Chondrocyte (in vitro differentiated cells): Measurements from ENCODE around the gene RPS3. TPM values are rescaled to one million over a fixed set of nuclear protein-coding genes. Genes with fewer than 3 reads are reported as not detected.

ENCODE experiments used
- DNase-seq: peaks from one replicate; pipeline ENCODE4 v3.0.0; 2021; ENCODE audit warnings: mixed read lengths, low spot score
- H3K27ac Mint-ChIP-seq: one replicate; pipeline ENCODE4 v1.8.0; 2021; ENCODE audit warnings: mild to moderate bottlenecking, moderate library complexity, mixed read lengths; ENCODE audit not compliant: unreplicated experiment
- H3K27me3 Mint-ChIP-seq: 2 replicates; pipeline ENCODE4 v1.8.0; 2021; ENCODE audit warnings: low read depth, mixed read lengths
- H3K36me3 Mint-ChIP-seq: 2 replicates; pipeline ENCODE4 v1.8.0; 2021; ENCODE audit warnings: low read depth, mixed read lengths
- H3K4me1 Mint-ChIP-seq: 2 replicates; pipeline ENCODE4 v1.8.0; 2021; ENCODE audit warnings: low read depth, mild to moderate bottlenecking, mixed read lengths
- H3K4me3 Mint-ChIP-seq: one replicate; pipeline ENCODE4 v1.8.0; 2021; ENCODE audit warnings: mild to moderate bottlenecking, moderate library complexity, mixed read lengths; ENCODE audit not compliant: unreplicated experiment
- H3K9me3 Mint-ChIP-seq: 2 replicates; pipeline ENCODE4 v1.8.0; 2021; ENCODE audit warnings: low read depth, mixed read lengths
- total RNA-seq: library from RNA; stranded (reverse); gene quantifications from 3 replicates; pipeline ENCODE4 v1.2.1, GENCODE V29; 2021
- TF ChIP-seq, protein P1 (sequence below): fragments of 200-600 bp; sonication (generic); IDR thresholded peaks from 2 replicates; pipeline ENCODE4 v1.5.0; 2021; ENCODE audit warnings: antibody characterized with exemption, mild to moderate bottlenecking, moderate library complexity

The RPS3 gene
- total RNA-seq, 1 donor from 2014 or later, result 1,466 TPM

- Mint-ChIP-seq H3K27ac (no peak overlapping the region), H3K9me3 (no peaks in the 10 kb centered on the region), H3K4me1 (no peaks in the 10 kb centered on the region), H3K27me3 (no peaks in the 10 kb centered on the region), H3K4me3 (no peak overlapping the region), H3K36me3 (no peaks in the 10 kb centered on the region)
- TF ChIP-seq, protein P1, sequence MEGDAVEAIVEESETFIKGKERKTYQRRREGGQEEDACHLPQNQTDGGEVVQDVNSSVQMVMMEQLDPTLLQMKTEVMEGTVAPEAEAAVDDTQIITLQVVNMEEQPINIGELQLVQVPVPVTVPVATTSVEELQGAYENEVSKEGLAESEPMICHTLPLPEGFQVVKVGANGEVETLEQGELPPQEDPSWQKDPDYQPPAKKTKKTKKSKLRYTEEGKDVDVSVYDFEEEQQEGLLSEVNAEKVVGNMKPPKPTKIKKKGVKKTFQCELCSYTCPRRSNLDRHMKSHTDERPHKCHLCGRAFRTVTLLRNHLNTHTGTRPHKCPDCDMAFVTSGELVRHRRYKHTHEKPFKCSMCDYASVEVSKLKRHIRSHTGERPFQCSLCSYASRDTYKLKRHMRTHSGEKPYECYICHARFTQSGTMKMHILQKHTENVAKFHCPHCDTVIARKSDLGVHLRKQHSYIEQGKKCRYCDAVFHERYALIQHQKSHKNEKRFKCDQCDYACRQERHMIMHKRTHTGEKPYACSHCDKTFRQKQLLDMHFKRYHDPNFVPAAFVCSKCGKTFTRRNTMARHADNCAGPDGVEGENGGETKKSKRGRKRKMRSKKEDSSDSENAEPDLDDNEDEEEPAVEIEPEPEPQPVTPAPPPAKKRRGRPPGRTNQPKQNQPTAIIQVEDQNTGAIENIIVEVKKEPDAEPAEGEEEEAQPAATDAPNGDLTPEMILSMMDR, result no peak
- no peak for DNase-seq
Observed at GRCh38 chr11:75437966-75438659, 38.8 kb downstream of the RPS3 start.

- Mint-ChIP-seq H3K9me3 (no peaks in the 10 kb centered on the region), H3K4me3 (no peak overlapping the region)
- DNase-seq, result no peak
Observed at GRCh38 chr11:75439026-75439425, 39.7 kb downstream of the RPS3 start.

DNA sequence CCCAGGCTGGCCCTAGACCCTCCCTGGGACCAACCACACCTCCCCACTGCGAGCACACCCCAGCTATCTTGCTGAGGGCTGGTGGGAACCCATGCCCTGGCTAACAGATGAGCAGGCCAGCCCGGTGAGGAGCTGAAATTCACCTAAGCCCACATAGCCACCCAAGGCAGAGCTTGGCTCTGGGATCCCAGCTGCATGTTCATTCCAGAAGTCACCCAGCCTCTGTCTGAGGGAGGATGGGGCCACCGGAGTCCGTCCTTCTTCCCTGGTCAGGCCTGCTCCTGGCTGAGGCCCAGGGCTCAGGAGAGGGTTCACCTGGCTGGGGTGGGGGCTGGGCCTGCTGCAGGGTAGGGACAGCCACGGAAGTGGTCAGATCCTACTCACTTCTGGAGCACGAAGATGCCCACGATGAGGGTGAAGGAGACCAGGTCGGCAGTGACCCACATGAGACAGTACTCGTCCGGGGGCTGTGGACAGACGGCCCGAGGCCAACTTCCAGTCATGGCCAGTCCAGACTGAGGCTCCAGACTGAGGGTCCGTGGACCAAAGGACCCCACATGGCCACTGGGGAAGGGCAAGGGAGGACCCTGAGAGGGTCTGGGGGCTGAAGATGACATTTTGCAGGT is 40.3 kb downstream of the RPS3 start:
- peaks cover 3% of the 10 kb centered on the region for H3K36me3 Mint-ChIP-seq
- H3K27ac Mint-ChIP-seq, result no peak overlapping the region

More at GRCh38 chr11:75439026-75439425, 39.7 kb downstream of the RPS3 start:
- Mint-ChIP-seq H3K27me3 (no peaks in the 10 kb centered on the region), H3K4me1 (no peaks in the 10 kb centered on the region), H3K36me3 (no peaks in the 10 kb centered on the region), H3K27ac (no peak overlapping the region)
- TF ChIP-seq, protein P1, result no peak

GRCh38 chr11:75440960-75441803 is 41.9 kb downstream of the RPS3 start:
- Mint-ChIP-seq H3K4me3 (no peak overlapping the region), H3K4me1 (no peaks in the 10 kb centered on the region), H3K27me3 (peaks cover 2% of the 10 kb centered on the region), H3K27ac (no peak overlapping the region), H3K9me3 (no peaks in the 10 kb centered on the region), H3K36me3 (peaks cover 3% of the 10 kb centered on the region)
- DNase-seq, result no peak
- TF ChIP-seq, protein P1, result no peak

More for the DNA sequence above, 40.3 kb downstream of the RPS3 start:
- Mint-ChIP-seq H3K4me3 (no peak overlapping the region), H3K9me3 (no peaks in the 10 kb centered on the region), H3K27me3 (no peaks in the 10 kb centered on the region), H3K4me1 (no peaks in the 10 kb centered on the region)
- TF ChIP-seq, protein P1, result no peak
- DNase-seq, result no peak

- peaks cover 2% of the 10 kb centered on the region for H3K27me3 Mint-ChIP-seq
- DNase-seq, result no peak
- H3K9me3 Mint-ChIP-seq, result no peaks in the 10 kb centered on the region
- no peak overlapping the region for H3K27ac Mint-ChIP-seq
- TF ChIP-seq, protein P1, result no peak
- H3K4me1 Mint-ChIP-seq, result no peaks in the 10 kb centered on the region
- H3K36me3 Mint-ChIP-seq, result peaks cover 3% of the 10 kb centered on the region
- H3K4me3 Mint-ChIP-seq, result no peak overlapping the region
Observed at GRCh38 chr11:75441804-75442132, 42.5 kb downstream of the RPS3 start.
